HEK293 (cell line): ENCODE data around the gene PDZD2.

Experiments used
- CTCF ChIA-PET: fragments of 350-600 bp; formaldehyde crosslinking; extraction: SDS; loops from one replicate; lab custom pipeline; 2021; ENCODE audit warnings: antibody characterized with exemption; lab: Yijun Ruan, JAX
- POLR2A ChIA-PET: fragments of 300-600 bp; formaldehyde crosslinking; extraction: SDS; loops from one replicate; lab custom pipeline; 2020; ENCODE audit warnings: antibody characterized with exemption, inconsistent platforms; lab: Yijun Ruan, JAX
- H3K27ac ChIP-seq: fragments of 200-500 bp; sonication (Bioruptor generic); 2 replicates; pipeline ENCODE4 v1.5.1; 2014; ENCODE audit warnings: low read depth, low read length, control low read depth, inconsistent platforms; ENCODE audit errors: extremely low read depth
- H3K36me3 ChIP-seq, 2 experiments: fragments of 200-500 bp in 1 of 2; sonication (Bioruptor generic) in 1 of 2; 1 replicate in 1 of 2; 2 replicates in 1 of 2; pipeline ENCODE4 v1.5.1; 2014 to 2017; ENCODE audit warnings: inconsistent platforms in 2 of 2, low read length in 2 of 2; ENCODE audit not compliant: control insufficient read depth in 2 of 2, insufficient read depth in 1 of 2
- H3K4me1 ChIP-seq: fragments of 200-500 bp; sonication (Bioruptor generic); 2 replicates; pipeline ENCODE4 v1.5.1; 2014; ENCODE audit warnings: mild to moderate bottlenecking, low read length, inconsistent platforms; ENCODE audit not compliant: control insufficient read depth, insufficient read depth
- H3K4me3 ChIP-seq: 2 replicates; pipeline ENCODE4 v1.5.1; 2011; ENCODE audit warnings: low read depth, mild to moderate bottlenecking, control low read depth, low read length, moderate library complexity
- H3K9me3 ChIP-seq: fragments of 200-500 bp; sonication (Bioruptor generic); 2 replicates; pipeline ENCODE4 v1.5.1; 2014; ENCODE audit warnings: low read depth, low read length, inconsistent platforms; ENCODE audit not compliant: control insufficient read depth, insufficient read depth
- GLIS2 ChIP-seq: fragments of 450-650 bp; formaldehyde crosslinking; IDR thresholded peaks from 2 replicates; pipeline ENCODE4 v1.5.1; 2016; ENCODE audit warnings: missing biosample characterization, missing genetic modification characterization
- KLF10 ChIP-seq: fragments of 450-650 bp; IDR thresholded peaks from 2 replicates; pipeline ENCODE4 v1.5.1; 2018; ENCODE audit warnings: missing biosample characterization, mild to moderate bottlenecking, missing genetic modification characterization
- KLF8 ChIP-seq: fragments of 450-650 bp; formaldehyde crosslinking; IDR thresholded peaks from 2 replicates; pipeline ENCODE4 v1.5.1; 2016; ENCODE audit warnings: missing biosample characterization, missing genetic modification characterization
- PATZ1 ChIP-seq: fragments of 450-650 bp; formaldehyde crosslinking; IDR thresholded peaks from 2 replicates; pipeline ENCODE4 v1.5.1; 2016; ENCODE audit warnings: missing biosample characterization, missing genetic modification characterization
- PRDM4 ChIP-seq: fragments of 450-650 bp; formaldehyde crosslinking; IDR thresholded peaks from 2 replicates; pipeline ENCODE4 v1.5.1; 2017; ENCODE audit warnings: missing biosample characterization, missing genetic modification characterization
- ZBTB8A ChIP-seq: fragments of 450-650 bp; formaldehyde crosslinking; IDR thresholded peaks from 2 replicates; pipeline ENCODE4 v1.5.1; 2016; ENCODE audit warnings: missing biosample characterization, missing genetic modification characterization
- ZNF121 ChIP-seq: fragments of 450-650 bp; formaldehyde crosslinking; IDR thresholded peaks from 2 replicates; pipeline ENCODE4 v1.5.1; 2016; ENCODE audit warnings: missing biosample characterization, missing genetic modification characterization
- ZNF133 ChIP-seq: fragments of 450-650 bp; formaldehyde crosslinking; IDR thresholded peaks from 2 replicates; pipeline ENCODE4 v1.5.1; 2016; ENCODE audit warnings: missing biosample characterization, missing genetic modification characterization
- ZNF26 ChIP-seq: fragments of 450-650 bp; formaldehyde crosslinking; IDR thresholded peaks from 2 replicates; pipeline ENCODE4 v1.5.1; 2016; ENCODE audit warnings: missing biosample characterization, missing genetic modification characterization
- ZNF280C ChIP-seq: fragments of 450-650 bp; formaldehyde crosslinking; IDR thresholded peaks from 2 replicates; pipeline ENCODE4 v1.5.1; 2016; ENCODE audit warnings: missing biosample characterization, missing genetic modification characterization
- ZNF341 ChIP-seq: fragments of 450-650 bp; formaldehyde crosslinking; IDR thresholded peaks from 2 replicates; pipeline ENCODE4; 2016; ENCODE audit warnings: low read depth, missing biosample characterization, missing genetic modification characterization
- ZNF366 ChIP-seq: fragments of 450-650 bp; formaldehyde crosslinking; conservative IDR thresholded peaks from 2 replicates; pipeline ENCODE4 v1.5.1; 2016; ENCODE audit warnings: missing biosample characterization, missing genetic modification characterization
- ZNF555 ChIP-seq: fragments of 450-650 bp; formaldehyde crosslinking; conservative IDR thresholded peaks from 2 replicates; pipeline ENCODE4 v1.5.1; 2017; ENCODE audit warnings: missing biosample characterization, mild to moderate bottlenecking, missing genetic modification characterization, inconsistent platforms
- ZNF580 ChIP-seq: fragments of 450-650 bp; formaldehyde crosslinking; IDR thresholded peaks from 2 replicates; pipeline ENCODE4 v1.5.1; 2016; ENCODE audit warnings: missing biosample characterization, missing genetic modification characterization
- ZNF624 ChIP-seq: fragments of 450-650 bp; formaldehyde crosslinking; IDR thresholded peaks from 2 replicates; pipeline ENCODE4 v1.5.1; 2017; ENCODE audit warnings: missing biosample characterization, missing genetic modification characterization
- ZNF629 ChIP-seq: fragments of 450-650 bp; formaldehyde crosslinking; IDR thresholded peaks from 2 replicates; pipeline ENCODE4 v1.5.1; 2017; ENCODE audit warnings: missing biosample characterization, missing genetic modification characterization
- ZNF658 ChIP-seq: fragments of 450-650 bp; formaldehyde crosslinking; IDR thresholded peaks from 2 replicates; pipeline ENCODE4; 2016; ENCODE audit warnings: missing biosample characterization, missing genetic modification characterization

The PDZD2 gene

GRCh38 chr5:31770132-31770720 is 131.3 kb downstream of the PDZD2 start (continued):
- no peak for TF ChIP-seq ZNF580
- no peak for TF ChIP-seq KLF8 (tag by site-specific recombination)
- TF ChIP-seq ZNF366 (tag by site-specific recombination), result no peak
- no peak for TF ChIP-seq ZNF26
- TF ChIP-seq PRDM4 (tag by site-specific recombination), result no peak
- no peak for TF ChIP-seq ZNF280C (tag by site-specific recombination)
- no peak for TF ChIP-seq ZNF624 (tag by site-specific recombination)
- no peak for TF ChIP-seq KLF10 (tag by site-specific recombination)
- no peak for TF ChIP-seq ZNF658 (tag by site-specific recombination)
- no peak for TF ChIP-seq ZNF341
- no peak for TF ChIP-seq ZNF555 (tag by site-specific recombination)
- no peak for TF ChIP-seq ZNF133 (tag by site-specific recombination)

GRCh38 chr5:31770998-31771397 is 132.1 kb downstream of the PDZD2 start:
- H3K27ac ChIP-seq, result no peak overlapping the region
- POLR2A ChIA-PET, result interaction anchor here (0.7 kb wide), 1 partner anchor 648 kb away, joined by 3 read pairs; no protein-coding TSS in a partner anchor
- CTCF ChIA-PET, result interaction anchor here (0.6 to 1.3 kb wide), 6 partner anchors 16 to 943 kb away, joined by 3 to 4 read pairs (median 3); no protein-coding TSS in a partner anchor
- no peaks in the 10 kb centered on the region for H3K4me1 ChIP-seq
- TF ChIP-seq ZNF629, result no peak
- TF ChIP-seq ZNF121 (tag by site-specific recombination), result no peak
- H3K36me3 ChIP-seq, result no peaks in the 10 kb centered on the region
- H3K4me3 ChIP-seq, result no peak overlapping the region
- H3K9me3 ChIP-seq, result no peaks in the 10 kb centered on the region

- TF ChIP-seq GLIS2 (tag by site-specific recombination), result no peak
- TF ChIP-seq PATZ1 (tag by site-specific recombination), result no peak
- TF ChIP-seq ZBTB8A, result no peak
- no peaks in the 10 kb centered on the region for H3K36me3 ChIP-seq
- H3K4me1 ChIP-seq, result no peaks in the 10 kb centered on the region
- ChIA-PET POLR2A (no interaction called here), CTCF (interaction anchor here (0.7 kb wide), 1 partner anchor 91 kb away, joined by 4 read pairs; no protein-coding TSS in a partner anchor)
- no peaks in the 10 kb centered on the region for H3K9me3 ChIP-seq
- H3K27ac ChIP-seq, result no peak overlapping the region
- no peak overlapping the region for H3K4me3 ChIP-seq
Measured at GRCh38 chr5:31771500-31771899, 132.6 kb downstream of the PDZD2 start.
